Measurements from ENCODE around the gene RDH11. TPM values are rescaled to one million over a fixed set of nuclear protein-coding genes. Genes with fewer than 3 reads are reported as not detected.

The RDH11 gene
- polyA plus RNA-seq, 1 donor (not counting 4 experiments of a cell fraction or from before 2014, with no cell fraction given), result 202 TPM

DNA sequence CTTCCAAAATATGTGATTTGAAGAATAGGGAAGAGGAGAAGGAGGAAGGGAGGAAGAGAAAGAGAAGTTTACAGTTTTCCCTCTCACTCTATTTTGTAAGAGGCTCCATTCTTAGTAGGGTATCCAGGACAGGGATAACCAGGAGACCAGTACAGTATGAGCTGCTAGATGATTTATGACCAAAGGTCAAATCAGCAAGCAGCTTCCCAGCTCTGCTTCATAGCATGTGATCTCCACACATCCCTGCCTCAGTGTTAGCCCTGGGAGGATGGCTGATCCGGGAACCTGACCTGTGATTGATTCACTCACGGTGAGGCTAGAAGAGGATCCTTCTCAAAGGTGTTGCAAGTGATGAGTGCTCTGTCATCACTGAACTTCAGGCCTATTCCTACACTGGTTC lies 22.7 kb upstream of the RDH11 start:
- Histone ChIP-seq H3K4me3 (ENCODE audit: control insufficient read depth in 2 of 3, extremely low read depth in 1 of 3, insufficient read depth in 2 of 3, low read depth in 1 of 3, low read length in 3 of 3) (no peak overlapping the region), H4K20me1 (ENCODE audit: control insufficient read depth, extremely low read depth, insufficient read depth, low read length) (no peaks in the 10 kb centered on the region), H3K27me3 (ENCODE audit: control insufficient read depth, extremely low read depth, insufficient read depth, low read length) (peaks cover 20% of the 10 kb centered on the region), H3K36me3 (ENCODE audit: control insufficient read depth in 2 of 2, extremely low read depth in 1 of 2, insufficient read depth in 2 of 2, low read length in 2 of 2) (no peaks in the 10 kb centered on the region), H3K9me1 (ENCODE audit: control insufficient read depth, extremely low read depth, insufficient read depth, low read length) (no peaks in the 10 kb centered on the region), H3K4me2 (ENCODE audit: control insufficient read depth, extremely low read depth, insufficient read depth, low read depth, low read length) (no peak overlapping the region), H3K9ac (ENCODE audit: control insufficient read depth, extremely low read depth, insufficient read depth, low read length) (no peak overlapping the region), H3K27ac (ENCODE audit: control insufficient read depth, insufficient read depth, low read length) (no peak overlapping the region), H2AFZ (ENCODE audit: control insufficient read depth, low read length) (no peak overlapping the region), H3K4me1 (ENCODE audit: control insufficient read depth, extremely low read depth, insufficient read depth, low read length) (no peaks in the 10 kb centered on the region), H3K9me3 (ENCODE audit: control insufficient read depth, low read depth, low read length) (no peaks in the 10 kb centered on the region), H3K79me2 (ENCODE audit: control insufficient read depth, insufficient read depth, low read length) (no peaks in the 10 kb centered on the region)
- dilution Hi-C loops (cut with MboI; ENCODE audit: extremely low pct_ligation_motif_present, low sequenced_read_pairs), result no loop called here
- DNase-seq (ENCODE audit: low read depth, low spot score), result no peak
- TF ChIP-seq, protein P1, sequence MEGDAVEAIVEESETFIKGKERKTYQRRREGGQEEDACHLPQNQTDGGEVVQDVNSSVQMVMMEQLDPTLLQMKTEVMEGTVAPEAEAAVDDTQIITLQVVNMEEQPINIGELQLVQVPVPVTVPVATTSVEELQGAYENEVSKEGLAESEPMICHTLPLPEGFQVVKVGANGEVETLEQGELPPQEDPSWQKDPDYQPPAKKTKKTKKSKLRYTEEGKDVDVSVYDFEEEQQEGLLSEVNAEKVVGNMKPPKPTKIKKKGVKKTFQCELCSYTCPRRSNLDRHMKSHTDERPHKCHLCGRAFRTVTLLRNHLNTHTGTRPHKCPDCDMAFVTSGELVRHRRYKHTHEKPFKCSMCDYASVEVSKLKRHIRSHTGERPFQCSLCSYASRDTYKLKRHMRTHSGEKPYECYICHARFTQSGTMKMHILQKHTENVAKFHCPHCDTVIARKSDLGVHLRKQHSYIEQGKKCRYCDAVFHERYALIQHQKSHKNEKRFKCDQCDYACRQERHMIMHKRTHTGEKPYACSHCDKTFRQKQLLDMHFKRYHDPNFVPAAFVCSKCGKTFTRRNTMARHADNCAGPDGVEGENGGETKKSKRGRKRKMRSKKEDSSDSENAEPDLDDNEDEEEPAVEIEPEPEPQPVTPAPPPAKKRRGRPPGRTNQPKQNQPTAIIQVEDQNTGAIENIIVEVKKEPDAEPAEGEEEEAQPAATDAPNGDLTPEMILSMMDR (optimal IDR thresholded peaks at IDR 0.05 in 1 of 3, IDR thresholded peaks at IDR 0.05 in 1 of 3, conservative IDR thresholded peaks at IDR 0.05 in 1 of 3; ENCODE audit: extremely low read depth in 1 of 3, insufficient read depth in 2 of 3, low read length in 3 of 3), result no peak
- TF ChIP-seq EZH2 (IDR thresholded peaks at IDR 0.05; ENCODE audit: low read length), result no peak
- FAIRE-seq, result no peak

DNA sequence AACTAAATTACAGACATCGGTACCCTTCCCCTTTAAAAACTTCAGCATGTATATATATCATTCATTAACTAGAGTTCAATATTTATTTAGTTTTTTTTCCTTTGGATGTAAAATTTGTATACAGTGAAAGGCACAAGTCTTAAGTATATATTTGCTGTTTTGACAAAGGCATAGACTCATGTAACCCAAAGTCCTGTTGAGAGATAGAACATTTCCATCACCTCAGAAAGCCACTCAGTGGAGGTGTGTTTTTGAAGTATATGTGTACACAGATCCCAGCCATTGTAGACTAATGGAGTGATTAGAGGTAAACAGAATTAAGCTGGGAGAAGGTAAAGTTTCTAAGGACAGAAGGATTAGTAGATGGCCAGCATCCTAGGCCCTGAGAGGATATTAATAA lies 21.5 kb upstream of the RDH11 start:
- TF ChIP-seq, protein P1 (optimal IDR thresholded peaks at IDR 0.05 in 1 of 3, IDR thresholded peaks at IDR 0.05 in 1 of 3, conservative IDR thresholded peaks at IDR 0.05 in 1 of 3; ENCODE audit: extremely low read depth in 1 of 3, insufficient read depth in 2 of 3, low read length in 3 of 3), result no peak
- no peak for TF ChIP-seq EZH2 (IDR thresholded peaks at IDR 0.05; ENCODE audit: low read length)
- DNase-seq (ENCODE audit: low read depth, low spot score), result no peak
- dilution Hi-C loops (cut with MboI; ENCODE audit: extremely low pct_ligation_motif_present, low sequenced_read_pairs), result no loop called here
- no peak overlapping the region for H2AFZ ChIP-seq (ENCODE audit: control insufficient read depth, low read length)
- H3K4me2 ChIP-seq (ENCODE audit: control insufficient read depth, extremely low read depth, insufficient read depth, low read depth, low read length), result no peak overlapping the region
- H3K4me1 ChIP-seq (ENCODE audit: control insufficient read depth, extremely low read depth, insufficient read depth, low read length), result no peaks in the 10 kb centered on the region
- no peaks in the 10 kb centered on the region for H3K79me2 ChIP-seq (ENCODE audit: control insufficient read depth, insufficient read depth, low read length)
- H3K27me3 ChIP-seq (ENCODE audit: control insufficient read depth, extremely low read depth, insufficient read depth, low read length), result peaks cover 11% of the 10 kb centered on the region
- H3K36me3 ChIP-seq (ENCODE audit: control insufficient read depth in 2 of 2, extremely low read depth in 1 of 2, insufficient read depth in 2 of 2, low read length in 2 of 2), result no peaks in the 10 kb centered on the region
- no peak overlapping the region for H3K4me3 ChIP-seq (ENCODE audit: control insufficient read depth in 2 of 3, extremely low read depth in 1 of 3, insufficient read depth in 2 of 3, low read depth in 1 of 3, low read length in 3 of 3)
- no peaks in the 10 kb centered on the region for H4K20me1 ChIP-seq (ENCODE audit: control insufficient read depth, extremely low read depth, insufficient read depth, low read length)
- H3K27ac ChIP-seq (ENCODE audit: control insufficient read depth, insufficient read depth, low read length), result no peak overlapping the region
- H3K9me1 ChIP-seq (ENCODE audit: control insufficient read depth, extremely low read depth, insufficient read depth, low read length), result no peaks in the 10 kb centered on the region
- FAIRE-seq, result no peak
- no peak overlapping the region for H3K9ac ChIP-seq (ENCODE audit: control insufficient read depth, extremely low read depth, insufficient read depth, low read length)
- H3K9me3 ChIP-seq (ENCODE audit: control insufficient read depth, low read depth, low read length), result no peaks in the 10 kb centered on the region
